HG03439 (cell line): ENCODE data around the gene EXOC2.
"Not testable (repeated sequence)": the region's sequence is repeated elsewhere in the genome, so short reads cannot be mapped to it uniquely, and the experiment has no call there.

Experiments used
- ATAC-seq: cut with Tn5 transposase; IDR thresholded peaks from one replicate; pipeline ENCODE4 v1.9.1; 2021; ENCODE audit warnings: mild to moderate bottlenecking, moderate library complexity; ENCODE audit not compliant: unreplicated experiment

EXOC2 gene

GRCh38 chr6:710601-711571 lies 17.9 kb upstream of the EXOC2 start:
- ATAC-seq: peak; percentile 77

DNA sequence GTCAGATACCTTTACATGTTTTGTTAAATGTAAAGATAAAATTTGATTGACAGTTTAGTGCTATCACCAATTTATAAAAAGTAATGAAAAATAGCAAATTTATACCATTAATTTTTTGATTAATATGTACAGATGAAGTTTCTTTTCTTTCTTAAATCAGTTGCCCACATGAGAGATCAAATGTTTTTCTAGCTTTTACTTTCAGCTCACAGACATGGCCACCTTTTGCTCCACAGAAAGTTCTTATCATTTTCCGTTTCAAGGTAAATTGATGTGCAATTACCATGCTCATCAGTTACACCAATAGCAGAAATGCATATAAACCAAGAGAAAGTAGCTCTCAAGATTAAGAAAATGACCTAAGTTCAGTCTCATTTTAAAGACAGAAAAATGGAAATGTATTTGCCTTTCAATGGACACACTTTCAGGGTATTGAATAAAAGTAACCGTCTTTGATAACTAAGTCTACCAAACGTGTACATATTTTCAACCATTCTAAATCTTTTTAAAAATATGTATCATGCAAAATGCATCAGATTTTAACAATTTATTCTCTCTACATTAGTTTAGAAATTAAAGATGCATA lies 16.6 kb upstream of the EXOC2 start:
- ATAC-seq: no peak

- ATAC-seq: no peak
Measured at GRCh38 chr6:708237-708598, 15.3 kb upstream of the EXOC2 start.

- no peak for ATAC-seq
Measured at GRCh38 chr6:707576-708236, 14.8 kb upstream of the EXOC2 start.

GRCh38 chr6:706819-707381 lies 14.0 kb upstream of the EXOC2 start:
- no peak for ATAC-seq

DNA sequence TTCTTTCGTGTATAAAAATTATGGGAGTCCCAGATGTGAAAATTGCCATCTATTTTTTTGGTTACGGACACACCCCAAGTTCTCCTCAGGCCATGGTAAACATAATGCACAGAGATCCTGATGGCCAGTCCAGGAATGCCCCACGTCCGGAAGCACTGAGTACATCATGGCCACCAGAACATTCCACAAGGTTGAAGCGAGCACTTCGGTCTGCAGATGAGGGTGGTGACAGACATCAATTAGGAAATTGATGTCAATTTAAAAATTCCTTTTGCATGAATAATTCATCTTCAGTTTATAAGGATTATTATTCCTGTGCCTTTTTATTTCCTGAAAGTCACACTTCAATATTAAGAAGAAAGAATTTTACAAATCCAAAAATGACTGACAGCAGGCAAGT lies 13.2 kb upstream of the EXOC2 start:
- no peak for ATAC-seq

DNA sequence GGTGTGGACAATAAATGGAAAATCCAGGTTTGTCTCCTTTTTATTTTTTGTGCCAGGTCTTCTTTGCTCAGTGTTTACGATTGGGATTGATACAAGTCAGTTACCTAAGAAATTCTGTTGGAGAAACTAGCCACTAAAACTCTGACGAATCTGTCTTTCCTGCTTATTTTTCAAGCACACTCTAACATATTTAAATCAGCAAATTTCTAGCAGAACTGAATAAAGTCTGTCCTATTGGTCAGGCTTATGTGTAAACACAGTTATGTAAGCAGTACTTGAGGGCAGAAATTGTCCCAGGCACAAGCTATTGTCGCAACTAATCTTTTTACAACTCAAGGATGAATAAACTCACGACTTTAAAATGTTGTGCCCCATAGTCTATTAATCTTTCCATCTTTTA lies 12.1 kb upstream of the EXOC2 start:
- ATAC-seq: no peak

DNA sequence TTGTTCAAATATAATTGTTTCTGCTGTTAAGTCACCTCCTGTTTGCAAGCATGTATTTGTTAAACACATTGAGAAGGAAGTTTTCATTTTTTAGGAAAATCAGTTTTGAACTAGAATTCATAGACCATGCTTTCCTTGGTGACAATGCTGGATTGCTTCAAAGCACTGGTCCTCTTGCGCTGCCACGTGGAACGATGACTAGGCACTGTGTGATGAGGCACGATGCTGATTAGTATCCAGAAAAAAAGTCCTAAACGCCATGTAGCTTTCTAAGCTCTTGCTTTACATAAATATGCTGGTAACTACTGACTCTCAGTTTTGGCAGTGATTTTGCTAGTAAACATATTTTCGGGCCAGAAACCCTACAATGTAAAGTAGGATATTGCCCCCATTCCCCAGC lies 11.1 kb upstream of the EXOC2 start:
- no peak for ATAC-seq

DNA sequence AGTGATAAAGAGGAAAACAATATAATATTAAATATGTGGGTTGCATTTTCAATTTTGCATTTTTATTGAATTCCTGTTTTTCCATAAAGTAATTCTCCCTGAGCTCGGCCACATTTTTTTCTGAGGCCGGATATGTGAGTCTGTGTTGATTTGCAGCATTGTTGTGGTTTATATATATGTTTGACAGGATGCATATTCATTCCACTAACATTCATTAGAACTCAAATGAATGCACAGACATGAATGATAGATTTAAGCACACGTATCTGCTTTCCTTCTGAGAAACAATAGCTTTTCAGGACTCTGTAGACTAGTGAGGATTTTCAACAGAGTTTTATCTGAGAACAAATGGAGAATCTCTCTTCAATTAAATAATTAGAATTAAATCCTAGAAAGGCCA lies 10.6 kb upstream of the EXOC2 start:
- ATAC-seq: no peak

- no peak for ATAC-seq
Measured at GRCh38 chr6:701700-702479, 9.0 kb upstream of the EXOC2 start.

GRCh38 chr6:701215-701614 lies 8.3 kb upstream of the EXOC2 start:
- no peak for ATAC-seq

GRCh38 chr6:700490-700889 lies 7.6 kb upstream of the EXOC2 start:
- no peak for ATAC-seq

DNA sequence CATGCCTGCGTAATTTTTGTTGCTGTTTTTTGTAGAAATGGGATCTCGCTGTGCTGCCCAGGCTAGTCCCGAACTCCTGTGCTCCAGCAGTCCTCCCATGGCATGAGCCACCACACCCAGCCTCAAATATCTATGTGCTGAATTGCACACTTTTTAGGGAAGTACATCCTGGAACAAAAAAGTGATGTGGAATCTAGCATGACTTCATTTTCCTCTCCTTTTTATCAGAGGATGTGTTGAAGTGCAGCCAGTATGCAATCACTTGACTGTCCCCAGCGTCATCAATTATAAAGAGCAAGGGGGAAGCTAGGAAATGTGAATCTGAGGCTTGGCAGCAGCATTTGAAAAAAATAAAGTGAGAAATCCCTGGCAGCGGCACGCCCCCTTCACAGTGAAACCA lies 6.4 kb upstream of the EXOC2 start:
- ATAC-seq: no peak

DNA sequence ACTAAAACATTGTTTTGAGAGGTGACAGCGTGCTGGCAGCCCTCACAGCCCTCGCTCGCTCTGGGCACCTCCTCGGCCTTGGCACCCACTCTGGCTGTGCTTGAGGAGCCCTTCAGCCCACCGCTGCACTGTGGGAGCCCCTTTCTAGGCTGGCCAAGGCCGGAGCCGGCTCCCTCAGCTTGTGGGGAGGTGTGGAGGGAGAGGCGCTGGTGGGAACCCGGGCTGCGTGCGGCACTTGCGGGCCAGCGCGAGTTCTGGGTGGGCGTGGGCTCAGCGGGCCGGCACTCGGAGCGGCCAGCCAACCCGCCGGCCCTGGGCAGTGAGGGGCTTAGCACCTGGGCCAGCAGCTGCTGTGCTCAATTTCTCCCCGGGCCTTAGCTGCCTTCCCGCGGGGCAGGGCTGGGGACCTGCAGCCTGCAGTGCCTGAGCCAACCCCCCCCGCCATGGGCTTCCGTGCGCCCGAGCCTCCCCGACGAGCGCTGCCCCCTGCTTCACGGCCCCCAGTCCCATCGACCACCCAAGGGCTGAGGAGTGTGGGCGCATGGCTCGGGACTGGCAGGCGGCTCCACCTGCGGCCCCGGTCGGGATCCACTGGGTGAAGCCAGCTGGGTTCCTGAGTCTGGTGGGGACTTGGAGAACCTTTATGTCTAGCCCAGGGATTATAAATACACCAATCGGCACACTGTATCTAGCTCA lies 1.6 kb upstream of the EXOC2 start:
- ATAC-seq: not testable (repeated sequence)

DNA sequence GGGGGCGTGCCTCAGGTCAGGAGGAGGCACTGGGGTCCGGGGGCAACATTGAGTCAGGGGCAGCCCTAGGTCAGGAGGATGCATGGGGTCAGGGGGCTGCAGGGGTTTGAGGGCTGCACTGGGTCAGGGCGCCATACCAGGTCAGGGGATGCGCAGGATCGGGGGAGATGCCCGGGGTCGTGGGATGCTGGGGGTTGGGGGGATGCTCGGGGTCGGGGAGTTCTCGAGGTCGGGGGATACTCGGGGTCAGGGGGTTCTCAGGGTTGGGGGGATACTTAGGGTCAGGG lies 727 bp upstream of the EXOC2 start:
- ATAC-seq: no peak

- ATAC-seq: peak; percentile 75
Measured at GRCh38 chr6:692356-692851, 535 bp downstream of the EXOC2 start.

- no peak for ATAC-seq
Measured at GRCh38 chr6:689223-689622, 3.7 kb downstream of the EXOC2 start.

DNA sequence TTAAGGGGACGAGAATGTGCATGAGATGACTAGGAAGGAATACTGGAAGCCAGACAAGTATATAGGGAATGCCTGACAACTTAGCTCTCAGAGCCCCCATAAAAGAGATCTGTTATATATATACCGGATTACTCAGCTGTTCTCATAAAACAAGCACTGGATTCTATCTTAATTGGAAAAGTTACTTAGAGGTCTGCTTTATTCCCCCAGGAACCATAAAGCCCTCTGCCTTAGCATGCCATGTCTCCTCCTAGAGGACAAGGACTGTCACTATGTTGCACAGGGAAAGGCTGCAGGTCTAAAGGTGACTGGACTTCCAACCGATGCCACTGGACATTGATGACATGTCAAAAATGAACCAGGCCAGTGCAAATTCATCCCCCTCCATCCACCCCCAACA lies 6.4 kb downstream of the EXOC2 start:
- no peak for ATAC-seq

GRCh38 chr6:684831-685636 lies 7.9 kb downstream of the EXOC2 start:
- peak; percentile 87 for ATAC-seq
